GM12878 (cell line): ENCODE data around the gene PFN3. TPM values are rescaled to one million over a fixed set of nuclear protein-coding genes. Genes with fewer than 3 reads are reported as not detected.

Experiments
- ATF7 ChIP-seq: fragments of 450-650 bp; IDR thresholded peaks from 2 replicates; pipeline ENCODE4 v1.6.1; 2016; ENCODE audit warnings: low read depth, mild to moderate bottlenecking
- BCL11A ChIP-seq: IDR thresholded peaks from 2 replicates; pipeline ENCODE4 v1.6.1; 2011; ENCODE audit warnings: low read depth, low read length
- BHLHE40 ChIP-seq, 2 experiments: fragments of 450-650 bp in 1 of 2; IDR thresholded peaks; 2 replicates each; pipeline ENCODE4 v1.6.1; 2011 to 2017; ENCODE audit warnings: low read depth in 2 of 2, borderline replicate concordance in 1 of 2, improper control_type of control experiment in 1 of 2, low read length in 1 of 2, mild to moderate bottlenecking in 1 of 2
- CREM ChIP-seq: IDR thresholded peaks from 2 replicates; pipeline ENCODE4 v1.6.1; 2014; ENCODE audit warnings: antibody characterized with exemption, low read depth
- DPF2 ChIP-seq: fragments of 450-650 bp; IDR thresholded peaks from 2 replicates; pipeline ENCODE4 v1.6.1; 2017; ENCODE audit warnings: mild to moderate bottlenecking
- EED ChIP-seq: sonication (generic); IDR thresholded peaks from 2 replicates; pipeline ENCODE4 v1.6.1; 2016; ENCODE audit warnings: antibody characterized with exemption, low read depth
- EGR1 ChIP-seq, 2 experiments: IDR thresholded peaks; 1 replicate in 1 of 2; 2 replicates in 1 of 2; pipeline ENCODE4 v1.6.1; 2011 to 2012; ENCODE audit warnings: low read depth in 2 of 2, low read length in 2 of 2, borderline replicate concordance in 1 of 2, mild to moderate bottlenecking in 1 of 2, moderate library complexity in 1 of 2
- ESRRA ChIP-seq: IDR thresholded peaks from 2 replicates; pipeline ENCODE4 v1.6.1; 2012; ENCODE audit warnings: mild to moderate bottlenecking, low read length, improper control_type of control experiment
- ETV6 ChIP-seq, 2 experiments: fragments of 450-650 bp in 1 of 2; IDR thresholded peaks in 1 of 2; conservative IDR thresholded peaks in 1 of 2; 2 replicates each; pipeline ENCODE4 v1.6.1; 2014; ENCODE audit warnings: antibody characterized with exemption in 1 of 2, borderline replicate concordance in 1 of 2, low read depth in 1 of 2, mild to moderate bottlenecking in 1 of 2, moderate library complexity in 1 of 2
- HDGF ChIP-seq: fragments of 450-650 bp; IDR thresholded peaks from 2 replicates; pipeline ENCODE4 v1.6.1; 2016; ENCODE audit warnings: antibody characterized with exemption
- IRF4 ChIP-seq: IDR thresholded peaks from 2 replicates; pipeline ENCODE4 v1.6.1; 2011; ENCODE audit warnings: low read depth, low read length
- KAT2A ChIP-seq: conservative IDR thresholded peaks from 2 replicates; pipeline ENCODE4 v1.6.1; 2011; ENCODE audit warnings: low read depth, low read length; ENCODE audit not compliant: control insufficient read depth
- LARP7 ChIP-seq: fragments of 450-650 bp; IDR thresholded peaks from 2 replicates; pipeline ENCODE4 v1.6.1; 2017; ENCODE audit warnings: mild to moderate bottlenecking
- MEF2A ChIP-seq: IDR thresholded peaks from 2 replicates; pipeline ENCODE4 v1.6.1; 2011; ENCODE audit warnings: low read depth, mild to moderate bottlenecking, low read length, moderate library complexity; ENCODE audit not compliant: insufficient read depth
- MYB ChIP-seq: fragments of 150-350 bp; IDR thresholded peaks from 2 replicates; pipeline ENCODE4 v1.6.1; 2014; ENCODE audit warnings: mild to moderate bottlenecking, low read depth, low read length, borderline replicate concordance
- NBN ChIP-seq: fragments of 450-650 bp; IDR thresholded peaks from 2 replicates; pipeline ENCODE4 v1.6.1; 2016
- NFYA ChIP-seq: IDR thresholded peaks from 2 replicates; pipeline ENCODE4 v1.6.1; 2011; ENCODE audit warnings: low read depth, mild to moderate bottlenecking, low read length, improper control_type of control experiment, borderline replicate concordance
- POU2F2 ChIP-seq: IDR thresholded peaks from 3 replicates; pipeline ENCODE4 v1.6.1; 2011; ENCODE audit warnings: low read depth, mild to moderate bottlenecking, low read length, borderline replicate concordance
- SP1 ChIP-seq: IDR thresholded peaks from one replicate; pipeline ENCODE4 v1.6.1; 2011; ENCODE audit warnings: low read depth, low read length
- SRF ChIP-seq, 2 experiments: IDR thresholded peaks; 2 replicates each; pipeline ENCODE4 v1.6.1; 2011; ENCODE audit warnings: low read depth in 2 of 2, low read length in 2 of 2, mild to moderate bottlenecking in 1 of 2, moderate library complexity in 1 of 2
- TBL1XR1 ChIP-seq: IDR thresholded peaks from 2 replicates; pipeline ENCODE4 v1.6.1; 2012; ENCODE audit warnings: low read depth, low read length, improper control_type of control experiment
- TCF7 ChIP-seq: IDR thresholded peaks from 2 replicates; pipeline ENCODE4 v1.6.1; 2014; ENCODE audit warnings: antibody characterized with exemption, borderline replicate concordance
- WRNIP1 ChIP-seq: IDR thresholded peaks from 2 replicates; pipeline ENCODE4 v1.6.1; 2011; ENCODE audit warnings: low read depth, low read length, improper control_type of control experiment, borderline replicate concordance
- ZNF217 ChIP-seq: fragments of 450-650 bp; IDR thresholded peaks from 2 replicates; pipeline ENCODE4 v1.6.1; 2017; ENCODE audit warnings: antibody characterized with exemption, mild to moderate bottlenecking
- polyA plus RNA-seq, 11 experiments: library from polyadenylated mRNA; depleted of rRNA in 4 of 11; unstranded in 6 of 11; stranded (reverse) in 5 of 11; fragments of >200 nt; fragmentation: Nextera tagmentation in 4 of 11; fragmentation: Illumina TruSeq in 1 of 11; extraction: Ambion mirVana in 4 of 11; extraction: Trizol in 1 of 11; gene quantifications; 1 replicate in 1 of 11; 2 replicates in 10 of 11; pipeline versions ENCODE4 v1.2.1 to v1.2.3, GENCODE V29; 2011 to 2016; ENCODE audit warnings: inconsistent platforms in 2 of 11, missing spikeins in 2 of 11, low read depth in 1 of 11
- total RNA-seq, 4 experiments: library from RNA; depleted of rRNA in 3 of 4; stranded (reverse); fragments of >200 nt in 3 of 4; fragmentation: Illumina TruSeq in 1 of 4; extraction: Trizol in 1 of 4; gene quantifications; 2 replicates each; pipeline versions ENCODE4 v1.2.1 to v1.2.3, GENCODE V29; 2013 to 2021
- TF ChIP-seq, protein P1 (sequence below): IDR thresholded peaks from 2 replicates; pipeline ENCODE4 v1.6.1; 2011; ENCODE audit warnings: borderline replicate concordance, low read depth, mild to moderate bottlenecking, moderate library complexity, low read length; ENCODE audit not compliant: insufficient read depth, poor library complexity, severe bottlenecking
- TF ChIP-seq, protein P2 (sequence below): fragments of 450-650 bp; IDR thresholded peaks from 2 replicates; pipeline ENCODE4 v1.6.1; 2017; ENCODE audit warnings: low read depth, mild to moderate bottlenecking, moderate library complexity
- TF ChIP-seq, protein P3 (sequence below): fragments of 450-650 bp; IDR thresholded peaks from 2 replicates; pipeline ENCODE4 v1.6.1; 2016; ENCODE audit warnings: mild to moderate bottlenecking

PFN3 gene
- total and polyA plus RNA-seq, 10 of the 15 experiments (the other 5 are each of a cell fraction or from before 2014, with no cell fraction given), result not detected

DNA sequence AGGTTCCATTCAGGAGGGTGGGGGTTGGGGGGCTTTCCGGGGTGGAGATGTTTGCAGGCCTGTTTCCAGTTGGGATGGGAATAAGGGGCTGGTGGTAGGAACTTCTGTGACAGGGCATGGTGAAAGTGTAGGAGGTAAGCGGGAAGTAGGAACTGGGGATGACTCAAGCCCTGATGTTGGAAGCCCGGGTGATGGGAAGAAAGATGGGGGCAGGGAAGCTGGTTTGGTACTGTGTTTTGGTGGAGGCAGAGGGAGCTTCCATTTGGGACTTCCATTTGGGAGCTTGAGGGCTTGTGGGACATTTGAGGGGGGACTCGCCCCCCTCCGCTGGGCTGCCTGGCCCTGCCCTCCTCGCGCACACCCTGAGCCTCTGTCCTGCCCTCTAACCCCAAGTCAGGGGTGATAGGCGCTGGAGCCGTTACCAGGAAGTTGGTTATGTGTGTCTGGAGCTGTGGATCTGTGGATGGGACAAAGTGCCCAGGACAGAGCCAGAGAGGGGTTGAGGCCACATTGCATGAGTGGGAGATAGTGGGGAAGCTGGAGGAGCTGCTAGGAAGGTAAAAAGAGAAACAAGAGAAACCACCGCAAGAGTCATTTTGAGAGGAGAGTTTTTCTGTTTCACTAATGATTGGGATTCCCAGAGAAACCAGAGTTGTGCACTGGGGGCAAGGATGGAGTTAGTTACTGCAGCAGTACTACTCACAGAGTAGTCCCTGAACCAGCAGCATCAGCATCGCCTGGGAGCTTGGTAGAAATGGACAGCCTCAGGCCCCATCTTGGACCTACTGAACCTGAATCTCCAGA, 36.1 kb downstream of the PFN3 start (continued):
- TF ChIP-seq, protein P1, sequence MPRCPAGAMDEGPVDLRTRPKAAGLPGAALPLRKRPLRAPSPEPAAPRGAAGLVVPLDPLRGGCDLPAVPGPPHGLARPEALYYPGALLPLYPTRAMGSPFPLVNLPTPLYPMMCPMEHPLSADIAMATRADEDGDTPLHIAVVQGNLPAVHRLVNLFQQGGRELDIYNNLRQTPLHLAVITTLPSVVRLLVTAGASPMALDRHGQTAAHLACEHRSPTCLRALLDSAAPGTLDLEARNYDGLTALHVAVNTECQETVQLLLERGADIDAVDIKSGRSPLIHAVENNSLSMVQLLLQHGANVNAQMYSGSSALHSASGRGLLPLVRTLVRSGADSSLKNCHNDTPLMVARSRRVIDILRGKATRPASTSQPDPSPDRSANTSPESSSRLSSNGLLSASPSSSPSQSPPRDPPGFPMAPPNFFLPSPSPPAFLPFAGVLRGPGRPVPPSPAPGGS, result peak; percentile 89
- TF ChIP-seq DPF2 (peak; percentile 89), LARP7 (0 out of 2 replicates have a peak, but pooled peaks have one; percentile 6), CREM (peak; percentile 76), EGR1 (IDR thresholded peaks at IDR 0.05; ENCODE audit: borderline replicate concordance in 1 of 2, low read depth in 2 of 2, low read length in 2 of 2) (peak in 1 of 2 experiments; percentile 52; a peak in 2 of 3 replicates), POU2F2 (peak; percentile 12; the same call in 1 of the 3 replicates), ATF7 (0 out of 2 replicates have a peak, but pooled peaks have one; percentile 28), ETV6 (conservative IDR thresholded peaks at IDR 0.05 in 1 of 2, IDR thresholded peaks at IDR 0.05 in 1 of 2; ENCODE audit: borderline replicate concordance in 1 of 2, low read depth in 1 of 2) (peak in 1 of 2 experiments; percentile 83; a peak in 1 of 4 replicates), ESRRA (0 out of 2 replicates have a peak, but pooled peaks have one; percentile 14), BHLHE40 (IDR thresholded peaks at IDR 0.05; ENCODE audit: borderline replicate concordance in 1 of 2, low read depth in 2 of 2, low read length in 1 of 2) (0 out of 4 replicates have a peak, but pooled peaks of 1 of the 2 experiments have one; percentile 19), WRNIP1 (no peak), SP1 (peak; percentile 67), SRF (IDR thresholded peaks at IDR 0.05; ENCODE audit: low read depth in 2 of 2, low read length in 2 of 2) (peak in 1 of 2 experiments; percentile 63; a peak in 1 of 4 replicates), BCL11A (peak; percentile 91), KAT2A (no peak), TCF7 (no peak), NBN (peak; percentile 80; the same call in 1 of the 2 replicates), MEF2A (peak; percentile 79), NFYA (no peak), MYB (no peak), ZNF217 (peak; percentile 31; the same call in 1 of the 2 replicates), TBL1XR1 (0 out of 2 replicates have a peak, but pooled peaks have one; percentile 60), IRF4 (peak; percentile 97), HDGF (peak; percentile 60; the same call in 1 of the 2 replicates), EED (peak; percentile 93)
- TF ChIP-seq, protein P2, sequence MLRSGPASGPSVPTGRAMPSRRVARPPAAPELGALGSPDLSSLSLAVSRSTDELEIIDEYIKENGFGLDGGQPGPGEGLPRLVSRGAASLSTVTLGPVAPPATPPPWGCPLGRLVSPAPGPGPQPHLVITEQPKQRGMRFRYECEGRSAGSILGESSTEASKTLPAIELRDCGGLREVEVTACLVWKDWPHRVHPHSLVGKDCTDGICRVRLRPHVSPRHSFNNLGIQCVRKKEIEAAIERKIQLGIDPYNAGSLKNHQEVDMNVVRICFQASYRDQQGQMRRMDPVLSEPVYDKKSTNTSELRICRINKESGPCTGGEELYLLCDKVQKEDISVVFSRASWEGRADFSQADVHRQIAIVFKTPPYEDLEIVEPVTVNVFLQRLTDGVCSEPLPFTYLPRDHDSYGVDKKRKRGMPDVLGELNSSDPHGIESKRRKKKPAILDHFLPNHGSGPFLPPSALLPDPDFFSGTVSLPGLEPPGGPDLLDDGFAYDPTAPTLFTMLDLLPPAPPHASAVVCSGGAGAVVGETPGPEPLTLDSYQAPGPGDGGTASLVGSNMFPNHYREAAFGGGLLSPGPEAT, result peak; percentile 86
- TF ChIP-seq, protein P3, sequence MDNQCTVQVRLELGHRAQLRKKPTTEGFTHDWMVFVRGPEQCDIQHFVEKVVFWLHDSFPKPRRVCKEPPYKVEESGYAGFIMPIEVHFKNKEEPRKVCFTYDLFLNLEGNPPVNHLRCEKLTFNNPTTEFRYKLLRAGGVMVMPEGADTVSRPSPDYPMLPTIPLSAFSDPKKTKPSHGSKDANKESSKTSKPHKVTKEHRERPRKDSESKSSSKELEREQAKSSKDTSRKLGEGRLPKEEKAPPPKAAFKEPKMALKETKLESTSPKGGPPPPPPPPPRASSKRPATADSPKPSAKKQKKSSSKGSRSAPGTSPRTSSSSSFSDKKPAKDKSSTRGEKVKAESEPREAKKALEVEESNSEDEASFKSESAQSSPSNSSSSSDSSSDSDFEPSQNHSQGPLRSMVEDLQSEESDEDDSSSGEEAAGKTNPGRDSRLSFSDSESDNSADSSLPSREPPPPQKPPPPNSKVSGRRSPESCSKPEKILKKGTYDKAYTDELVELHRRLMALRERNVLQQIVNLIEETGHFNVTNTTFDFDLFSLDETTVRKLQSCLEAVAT, result peak; percentile 47; the same call in 1 of the 2 replicates
